ENCODE results near the gene PXDN.
"Not testable (repeated sequence)": the region's sequence is repeated elsewhere in the genome, so short reads cannot be mapped to it uniquely, and the experiment has no call there.

PXDN gene

DNA sequence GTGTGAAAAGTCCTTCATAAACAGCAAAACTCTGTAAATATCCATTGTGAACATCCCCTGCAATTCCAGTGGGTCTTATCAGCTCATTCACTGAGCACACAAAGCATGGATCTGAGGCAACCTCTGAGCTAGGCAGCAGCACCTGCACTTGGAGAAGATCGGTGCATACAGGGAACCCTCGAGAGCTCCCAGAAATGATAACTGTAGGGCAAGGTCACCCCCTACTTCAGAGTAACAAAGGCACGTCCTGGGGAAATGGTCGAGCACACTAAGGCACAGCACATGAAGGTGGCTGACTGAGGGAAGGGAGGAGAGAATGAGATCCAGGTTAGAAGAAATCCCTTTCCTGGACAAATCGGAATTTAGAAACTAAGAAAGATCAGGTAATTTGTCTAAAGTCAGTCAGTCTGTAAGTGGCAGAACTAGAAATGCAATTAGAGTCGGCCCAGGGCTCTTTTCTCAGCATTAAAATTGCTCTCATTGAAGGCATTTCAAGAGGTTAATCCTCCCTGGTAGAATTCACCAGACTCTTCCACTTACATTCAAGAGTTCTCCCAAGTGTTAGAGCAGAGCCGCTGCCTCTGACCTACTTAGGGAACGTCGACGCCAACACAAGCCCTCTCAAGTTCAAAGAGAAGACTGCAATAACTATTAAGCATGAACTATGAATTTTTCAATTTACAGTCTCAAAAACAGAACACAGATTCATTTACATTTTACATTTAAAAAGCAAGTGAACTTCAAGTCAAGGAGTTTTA, 45.9 kb downstream of the PXDN start:
- DNase-seq: no peak

DNA sequence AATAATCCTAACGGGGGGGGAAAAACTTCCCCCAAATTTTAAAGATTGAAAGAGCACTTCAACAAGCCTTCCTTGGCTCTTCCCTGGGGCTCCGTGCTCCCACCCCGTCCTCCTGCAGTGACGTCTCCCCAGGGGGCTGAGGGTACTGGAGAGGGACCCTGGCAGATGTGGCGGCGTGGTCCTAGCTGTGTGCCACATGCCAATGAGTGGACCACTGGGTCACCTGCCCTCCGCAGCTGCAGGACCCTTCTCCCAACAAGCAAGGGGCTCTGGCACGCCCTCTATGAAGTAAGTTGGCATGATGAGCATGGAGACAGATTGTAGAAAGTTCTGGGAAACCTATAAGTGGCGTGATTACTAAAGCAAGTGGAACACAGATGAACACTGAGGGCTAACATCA, 46.7 kb downstream of the PXDN start:
- no peak for DNase-seq

DNA sequence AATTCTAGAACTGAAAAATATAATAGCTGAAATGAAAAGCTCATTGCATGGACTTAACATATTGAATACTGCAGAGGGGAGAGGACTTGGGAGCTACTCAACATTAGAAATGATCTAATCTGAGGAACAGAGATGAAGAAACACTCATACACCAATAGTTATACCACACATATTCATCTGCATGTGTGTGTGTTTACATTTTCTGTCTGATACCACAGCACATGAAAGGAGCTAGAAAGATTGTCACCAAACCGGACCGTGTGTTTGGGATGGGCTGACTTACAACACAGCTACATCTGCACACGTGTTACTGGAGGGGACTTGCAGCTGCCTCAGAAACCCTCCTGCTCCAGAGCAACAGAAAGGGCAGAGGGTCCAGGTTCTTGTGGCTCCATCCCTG, 47.8 kb downstream of the PXDN start:
- DNase-seq: no peak

DNA sequence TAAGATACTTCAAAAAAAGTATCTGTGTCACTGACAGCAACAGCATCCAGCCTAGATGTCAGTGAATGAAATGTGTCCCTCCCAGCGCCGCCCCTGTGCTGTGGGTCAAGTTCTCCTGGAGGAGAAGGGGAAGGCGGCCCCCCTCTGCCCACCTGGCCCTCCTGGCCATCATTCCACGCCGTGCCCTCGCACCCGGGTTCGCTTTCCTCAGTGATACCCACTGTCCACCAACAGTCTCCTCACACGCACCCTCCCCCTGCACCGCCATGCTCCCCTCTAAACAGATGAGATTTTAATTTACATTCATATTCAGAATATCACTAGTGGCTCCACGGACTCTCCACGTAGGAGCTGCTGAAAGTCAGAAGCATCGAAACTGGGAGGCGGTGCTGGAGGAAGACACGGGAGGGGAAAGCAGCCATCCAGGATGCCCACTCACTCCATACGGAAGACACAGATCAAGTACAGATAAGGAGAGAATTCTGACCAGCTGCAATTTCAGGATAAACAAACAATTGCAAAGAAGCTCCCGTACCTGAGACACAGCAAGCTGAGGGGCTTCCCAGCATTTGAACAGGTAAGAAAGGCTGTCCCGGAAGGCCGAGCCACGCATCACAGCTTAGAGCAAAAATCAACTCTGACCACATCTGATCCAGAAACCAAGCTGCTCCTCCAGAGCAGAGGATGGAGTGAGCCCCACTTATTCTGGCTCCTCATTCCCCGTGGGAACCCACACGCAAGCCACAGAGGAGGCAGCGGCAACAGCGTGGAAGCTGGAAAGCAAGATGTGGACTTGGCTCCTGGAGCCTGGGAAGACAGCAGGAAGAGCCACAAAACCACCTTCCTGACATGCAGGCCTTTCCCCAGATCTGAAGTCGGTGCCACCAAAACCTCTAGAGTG, 49.7 kb downstream of the PXDN start:
- DNase-seq: no peak

DNA sequence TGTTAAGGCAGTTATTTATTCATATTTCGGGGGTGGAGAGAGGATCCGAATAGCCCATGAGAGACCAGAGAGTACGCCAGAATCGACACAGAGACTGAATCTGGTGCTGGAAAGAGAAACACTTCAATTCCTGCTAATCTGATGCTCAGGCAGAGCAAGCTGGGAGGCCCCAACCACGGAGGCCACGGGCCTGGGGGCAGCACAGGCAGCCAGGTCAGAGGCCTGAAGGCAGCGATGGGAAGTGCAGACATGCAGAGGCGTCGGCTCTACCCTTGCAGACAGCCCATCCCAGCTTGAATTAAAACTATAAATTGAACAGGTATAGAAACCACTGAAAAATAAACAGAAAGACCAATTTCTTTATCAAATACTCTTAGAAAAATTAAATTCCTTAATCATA, 50.6 kb downstream of the PXDN start:
- no peak for DNase-seq

DNA sequence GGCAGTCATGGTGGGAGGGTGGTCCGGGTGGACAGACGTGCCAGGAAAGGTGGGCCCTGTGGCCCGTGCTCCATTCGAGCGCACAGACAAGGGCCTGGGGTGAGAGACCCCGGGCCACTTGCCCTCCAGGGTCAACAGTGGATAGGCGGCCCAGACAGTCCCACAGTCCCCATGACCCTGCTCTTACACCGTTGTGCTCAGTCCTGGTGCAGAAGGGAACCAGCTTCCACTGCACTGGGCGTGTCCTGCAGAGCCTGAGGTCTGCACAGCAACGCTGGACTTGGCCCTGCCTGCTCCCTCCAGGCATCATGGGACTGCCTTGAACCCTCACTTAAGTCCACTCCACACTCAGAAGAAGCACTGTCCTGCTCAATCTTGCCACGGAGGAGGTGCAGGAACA, 52.0 kb downstream of the PXDN start:
- DNase-seq: no peak

DNA sequence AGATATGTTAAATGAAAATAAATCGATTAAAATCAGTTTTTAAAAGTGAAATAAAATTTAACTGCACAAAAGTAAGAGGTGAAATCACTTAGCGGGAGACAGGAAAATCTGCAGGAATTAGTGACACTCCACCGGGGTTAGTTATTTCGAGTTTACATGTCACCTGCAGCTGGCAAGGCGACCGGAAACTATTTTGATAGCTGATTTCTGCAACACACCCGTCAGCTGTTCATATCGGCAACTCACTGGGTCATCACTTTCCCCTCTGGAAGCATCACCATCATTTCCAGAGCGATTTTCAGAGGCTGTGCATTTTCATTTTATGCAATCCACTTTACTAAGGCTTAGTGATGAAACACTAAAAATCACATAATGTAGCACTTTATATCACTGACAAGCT, 52.9 kb downstream of the PXDN start:
- DNase-seq: no peak

DNA sequence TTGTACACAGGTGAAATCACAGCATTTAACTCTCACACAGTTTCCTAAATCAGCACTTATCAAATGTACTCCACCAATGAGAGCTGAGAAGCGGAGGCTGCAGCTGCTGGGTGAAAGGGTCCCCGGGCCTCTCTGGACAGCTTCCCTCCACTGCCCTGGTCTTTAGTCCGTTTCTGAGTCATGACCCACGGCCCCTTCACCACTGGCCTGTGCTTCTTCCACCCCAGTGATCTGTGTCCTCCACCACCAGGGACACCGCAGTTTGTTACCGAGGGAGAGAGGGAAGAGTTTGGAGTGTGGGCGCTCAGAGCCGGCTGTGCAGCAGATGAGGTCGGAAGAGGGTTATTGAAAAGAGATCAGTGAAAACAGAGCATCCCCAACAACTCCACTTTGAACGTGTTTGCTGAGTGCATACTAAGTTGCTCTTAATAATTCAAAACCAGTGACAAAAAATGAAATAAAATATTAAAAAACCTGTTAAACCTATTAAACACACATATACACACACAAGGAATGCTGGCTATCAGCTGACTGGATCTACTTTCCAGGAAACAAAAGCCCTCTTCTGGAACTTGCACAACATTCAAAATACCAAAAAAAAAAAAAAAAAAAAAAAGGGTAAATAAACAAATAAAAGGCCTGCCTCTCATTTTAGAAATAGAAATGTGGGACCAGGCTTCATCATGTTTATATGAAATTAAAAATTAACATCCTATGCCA, 54.1 kb downstream of the PXDN start:
- no peak for DNase-seq

DNA sequence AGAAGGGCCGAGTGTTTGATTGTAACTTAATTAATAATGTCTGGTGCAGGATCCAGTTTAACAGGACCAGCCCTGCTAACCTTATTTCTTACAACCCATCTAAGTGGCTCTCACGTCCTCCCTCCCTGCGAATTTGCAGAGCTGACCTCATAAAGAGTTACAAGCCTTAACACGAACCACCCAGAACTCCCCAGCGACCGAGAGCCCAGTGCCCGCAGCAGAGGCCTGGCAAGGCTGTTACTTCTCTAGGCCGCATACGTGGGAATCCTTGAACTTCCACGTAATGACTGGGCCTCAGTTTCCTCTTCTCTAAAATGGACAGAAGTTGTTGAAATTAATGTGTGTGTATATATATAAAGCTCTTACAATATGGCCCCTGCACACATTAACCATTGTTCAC, 55.5 kb downstream of the PXDN start:
- DNase-seq: no peak

DNA sequence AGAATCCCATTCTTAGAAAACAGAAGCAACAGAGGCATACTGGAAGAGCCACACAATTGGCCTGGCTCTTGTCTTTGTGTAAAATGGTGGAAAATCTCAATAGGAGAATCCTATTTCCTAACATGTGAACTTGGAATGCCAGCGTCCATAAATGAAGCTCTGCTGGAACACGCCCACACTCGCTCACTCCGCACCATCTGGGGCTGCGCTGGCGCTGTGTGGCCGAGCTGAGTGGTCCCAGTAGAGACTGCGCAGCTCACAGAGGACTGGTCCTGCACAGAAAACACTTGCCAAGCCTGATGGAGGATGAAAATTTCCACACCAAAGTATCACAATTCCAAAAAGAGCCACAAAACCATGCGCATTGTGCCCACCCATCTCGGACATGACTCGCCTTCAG, 56.2 kb downstream of the PXDN start:
- no peak for DNase-seq

DNA sequence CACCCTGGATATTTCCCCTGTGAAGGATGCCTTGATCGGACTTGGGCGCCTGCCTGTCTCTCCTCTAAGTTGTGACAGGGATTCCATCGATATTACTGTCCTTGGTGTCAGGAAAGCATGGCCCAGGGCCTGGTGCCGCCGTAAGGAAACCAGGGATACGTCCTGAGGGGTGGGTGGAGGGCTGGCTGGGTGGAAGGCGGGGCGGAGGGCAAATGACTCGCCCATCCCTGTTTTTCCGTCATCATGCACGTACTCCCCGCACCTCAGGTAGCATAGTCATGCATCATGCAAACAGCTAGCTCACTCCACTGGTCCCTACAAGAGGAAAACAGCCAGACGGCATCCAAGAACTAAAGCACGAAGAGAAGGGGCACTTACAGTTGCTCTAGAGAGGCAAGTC, 57.1 kb downstream of the PXDN start:
- DNase-seq: no peak

DNA sequence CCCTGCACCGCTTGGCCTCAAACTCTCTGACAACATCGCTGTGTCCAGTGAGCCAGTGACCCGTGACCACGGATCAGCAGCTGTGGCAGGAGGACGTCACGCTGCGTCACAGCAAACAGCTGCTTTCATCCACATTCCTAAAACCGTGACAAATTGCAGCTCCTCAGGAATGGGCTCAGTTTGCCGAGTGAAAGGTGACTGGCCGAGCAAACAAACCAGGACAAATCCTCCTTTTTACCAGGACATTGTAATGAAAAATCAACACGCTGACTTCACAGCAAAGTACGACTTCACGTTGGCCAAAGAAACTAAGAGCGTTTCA, 57.6 kb downstream of the PXDN start:
- DNase-seq: no peak

DNA sequence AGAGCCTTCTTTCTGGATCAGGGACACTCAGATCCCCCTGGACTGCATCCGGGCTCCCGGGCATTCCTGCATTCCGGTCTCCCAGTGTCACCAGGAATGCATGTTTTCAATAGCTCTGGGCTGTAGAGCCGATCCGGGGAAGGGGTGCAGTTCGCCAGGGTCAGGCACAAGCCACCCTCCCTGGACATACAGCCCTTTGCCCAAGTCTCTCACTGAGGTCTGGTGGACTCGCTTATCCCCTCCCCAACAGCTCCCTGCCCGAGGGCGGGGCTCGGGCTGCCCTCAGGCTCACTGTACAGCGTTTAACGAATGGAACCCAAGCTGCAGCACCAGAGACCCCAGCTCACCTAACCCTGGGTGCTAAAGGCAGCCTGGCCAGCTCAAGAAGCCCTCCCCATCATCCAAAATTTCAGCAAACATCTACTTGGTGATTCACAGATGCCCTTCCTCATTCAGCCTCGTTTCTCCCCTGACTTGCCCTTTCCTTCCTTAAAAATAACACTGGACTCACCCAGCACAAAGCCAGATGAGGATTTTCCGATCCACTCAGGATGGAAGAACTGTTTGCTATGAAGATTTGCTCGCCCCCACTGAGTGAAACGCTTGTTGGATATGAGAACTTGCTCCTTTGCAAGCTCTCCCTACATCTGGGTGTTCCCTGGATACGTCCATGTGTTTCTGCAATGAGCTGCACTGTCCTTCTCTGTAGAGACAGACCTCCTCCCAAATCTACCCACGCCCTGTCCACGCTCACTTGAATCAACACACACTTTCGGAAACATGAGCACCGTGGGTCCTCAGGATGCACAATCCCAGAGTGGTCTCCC, 58.1 kb downstream of the PXDN start:
- DNase-seq: no peak

DNA sequence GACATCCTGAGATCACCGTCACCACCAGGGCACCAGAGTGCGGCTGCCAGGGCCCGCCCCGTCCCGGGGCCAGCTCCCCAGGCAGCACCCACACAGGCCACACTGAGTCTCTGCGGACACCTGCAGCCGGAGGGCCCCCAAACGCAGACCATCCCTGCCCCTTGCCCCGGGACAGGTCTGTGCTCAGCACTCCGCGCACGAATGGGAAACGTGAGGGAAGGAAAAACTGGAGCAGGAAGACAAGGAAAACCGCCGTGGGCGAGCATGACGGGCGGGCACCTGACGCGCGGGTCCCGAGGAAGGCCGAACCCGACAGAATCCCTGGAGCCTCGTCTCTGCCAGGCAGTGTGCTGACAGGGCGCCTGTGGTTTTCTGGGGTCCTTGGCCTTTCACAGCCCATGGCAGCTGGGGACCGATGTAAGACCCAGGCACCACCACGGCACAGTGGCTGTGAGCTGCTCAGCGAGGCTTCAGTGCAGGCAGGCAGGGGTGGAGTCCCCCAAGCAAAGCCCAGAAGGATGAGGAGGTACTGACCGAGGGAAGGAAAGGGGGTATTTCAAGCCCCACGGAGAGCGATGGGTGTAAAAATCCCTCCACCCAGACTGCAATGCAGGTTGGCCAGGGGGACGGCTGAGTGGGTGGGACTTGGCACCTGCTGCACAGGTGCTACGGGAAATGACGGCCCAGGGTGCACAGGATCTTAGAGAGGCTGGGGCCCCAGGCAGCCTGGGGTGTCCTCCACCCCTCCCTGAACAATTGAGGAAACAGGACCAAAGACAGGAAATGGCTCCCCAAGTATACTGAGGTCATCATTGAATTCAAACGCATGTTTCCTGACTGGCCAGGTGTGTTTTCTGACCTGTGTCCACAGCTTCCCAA, 59.0 kb downstream of the PXDN start:
- DNase-seq: no peak

DNA sequence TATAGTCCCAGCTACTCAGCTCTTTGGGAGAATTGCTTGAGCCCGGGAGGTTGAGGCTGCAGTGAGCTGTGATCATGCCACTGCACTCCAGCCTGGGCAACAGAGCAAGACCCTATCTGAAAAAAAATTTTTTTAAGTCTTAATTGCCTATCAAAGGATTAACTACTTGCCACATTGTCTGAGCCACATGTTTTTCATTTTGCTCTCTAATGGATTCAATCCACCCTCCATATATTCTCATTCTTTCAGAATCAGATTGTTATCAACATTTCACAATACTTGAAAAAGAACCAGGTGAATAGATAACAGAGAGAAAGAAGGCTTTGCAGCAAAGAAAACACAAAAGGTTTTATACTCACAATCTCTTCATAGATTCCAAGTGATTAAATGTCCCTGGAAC, 61.0 kb downstream of the PXDN start:
- DNase-seq: no peak

DNA sequence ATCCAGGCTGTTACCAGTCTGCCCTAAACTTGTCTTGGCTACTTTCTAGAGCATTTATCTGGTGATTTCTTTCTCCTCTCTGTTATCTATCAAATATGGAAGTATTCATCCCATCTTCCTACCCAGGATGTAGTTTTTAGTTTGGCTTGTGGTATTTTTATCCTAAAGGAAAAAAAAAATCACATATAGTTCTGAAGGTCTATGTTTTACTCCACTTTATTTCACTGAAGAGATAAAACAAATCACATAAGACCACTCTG, 62.2 kb downstream of the PXDN start:
- DNase-seq: no peak

DNA sequence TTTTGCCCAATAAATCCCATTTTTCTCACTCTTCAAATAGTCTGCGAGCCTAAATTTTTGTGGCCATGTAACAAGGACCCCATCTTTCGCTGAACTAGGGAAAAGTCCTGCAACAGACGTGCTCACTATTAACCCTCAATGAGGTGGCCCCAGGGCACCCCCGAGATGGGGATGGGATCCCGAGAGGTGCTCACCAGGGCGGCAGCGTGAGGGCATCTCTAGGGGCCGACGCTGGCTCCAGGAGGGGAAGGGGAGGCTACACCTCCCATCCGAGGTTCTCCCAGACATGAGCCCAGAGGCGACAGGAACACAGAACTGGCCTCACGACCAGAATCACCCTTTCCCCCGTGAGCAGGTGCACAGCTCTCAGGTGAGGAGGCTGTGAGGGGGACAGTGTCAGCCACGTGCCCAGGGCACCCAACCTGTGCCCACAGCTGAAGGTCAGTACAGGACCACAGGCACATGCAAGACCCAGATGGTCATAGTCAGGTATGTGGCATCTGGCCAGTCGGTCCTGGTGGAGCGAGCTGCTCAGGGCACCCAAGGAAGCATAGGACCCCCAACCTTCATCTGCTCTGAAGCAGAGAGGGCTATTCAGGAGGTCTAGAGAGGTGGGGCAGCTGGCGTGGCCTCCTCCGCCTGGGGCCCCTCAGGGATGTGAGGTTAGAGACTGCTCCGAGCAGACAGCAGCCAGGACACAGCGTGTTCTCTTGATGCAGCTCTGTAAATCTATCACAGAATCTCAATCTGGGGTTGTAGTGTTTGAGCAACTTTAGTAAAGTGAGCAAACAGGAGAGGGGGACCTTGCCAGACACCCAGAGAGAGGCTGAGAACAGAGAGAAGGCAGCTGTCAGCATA, 62.8 kb downstream of the PXDN start:
- no peak for DNase-seq

DNA sequence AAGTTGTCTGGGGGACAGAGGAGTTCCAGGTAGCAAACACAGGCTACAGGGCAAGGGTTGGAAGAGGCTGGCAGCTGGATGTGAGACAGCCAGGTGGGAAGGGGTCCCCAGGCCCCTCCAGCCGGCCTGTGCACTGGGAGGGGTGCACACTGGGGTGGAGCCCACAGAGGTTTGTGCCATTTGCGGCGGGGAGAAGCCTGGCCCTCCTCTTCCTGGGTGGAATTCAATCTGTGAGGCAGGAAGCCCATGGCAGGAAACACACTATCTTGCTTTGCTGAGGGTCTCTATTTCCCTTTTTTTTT, 63.3 kb downstream of the PXDN start:
- DNase-seq: no peak

DNA sequence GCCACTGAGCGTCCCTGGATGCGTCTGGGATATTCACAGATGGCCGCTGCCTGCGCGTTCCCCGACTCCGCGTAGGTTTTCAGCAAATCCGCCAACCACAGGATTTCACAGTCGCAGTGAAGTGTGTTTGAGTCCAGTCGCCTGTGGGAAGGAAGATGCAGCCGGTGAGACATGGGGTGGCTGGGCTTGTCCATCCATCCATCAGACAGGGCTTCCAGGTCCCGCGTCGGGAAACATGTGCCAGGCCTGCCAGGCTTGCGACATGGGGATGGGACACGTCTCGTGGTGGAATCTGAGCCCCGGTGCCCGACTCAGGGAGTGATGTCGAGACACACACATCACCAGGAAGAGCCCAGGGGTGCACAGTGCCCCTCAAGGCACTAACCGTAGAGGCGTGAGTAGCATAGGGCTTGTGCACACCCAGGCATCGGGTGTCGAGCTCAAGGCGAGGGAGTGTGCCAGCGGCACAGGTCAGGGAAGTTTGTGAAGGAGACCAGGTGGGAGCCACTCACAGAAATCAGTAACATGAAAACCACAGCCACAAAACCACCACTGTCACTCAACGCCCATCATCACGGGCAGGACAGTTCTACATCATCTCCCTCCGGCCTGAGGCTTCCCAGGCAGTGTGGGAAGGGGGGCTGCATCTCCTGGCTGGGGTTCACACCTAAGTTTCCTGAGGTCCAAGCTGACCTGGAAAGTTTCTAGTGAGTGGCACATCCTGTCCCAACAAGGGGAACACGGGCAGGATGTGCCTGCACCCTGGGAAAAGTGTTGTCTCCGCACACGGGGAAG, 63.9 kb downstream of the PXDN start:
- DNase-seq: no peak

DNA sequence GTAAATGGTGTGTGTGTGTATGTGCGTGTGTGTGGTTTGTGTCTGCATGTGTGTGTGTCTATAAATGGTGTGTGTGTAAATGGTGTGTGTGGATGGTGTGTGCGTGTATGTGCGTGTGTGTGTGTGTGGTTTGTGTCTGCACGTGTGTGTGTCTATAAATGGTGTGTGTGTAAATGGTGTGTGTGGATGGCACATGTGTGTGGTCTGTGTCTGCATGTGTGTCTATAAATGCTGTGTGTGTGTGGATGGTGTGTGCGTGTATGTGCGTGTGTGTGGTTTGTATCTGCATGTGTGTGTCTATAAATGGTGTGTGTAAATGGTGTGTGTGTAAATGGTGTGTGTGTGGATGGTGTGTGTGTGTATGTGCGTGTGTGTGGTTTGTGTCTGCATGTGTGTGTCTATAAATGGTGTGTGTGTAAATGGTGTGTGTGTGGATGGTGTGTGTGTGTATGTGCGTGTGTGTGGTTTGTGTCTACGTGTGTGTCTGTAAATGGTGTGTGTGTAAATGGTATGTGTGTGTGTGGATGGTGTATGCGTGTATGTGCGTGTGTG, 64.8 kb downstream of the PXDN start:
- DNase-seq: not testable (repeated sequence)
